Measurements from ENCODE around the gene LPP.

- no peak for TF ChIP-seq CTCF (IDR thresholded peaks at IDR 0.05)
- no peak for TF ChIP-seq POLR2A (IDR thresholded peaks at IDR 0.05)
These were observed 63.1 kb downstream of the LPP start for GRCh38 chr3:188217011-188217463.
